SU-DHL-6 (cell line): ENCODE measurements around the gene ELL2.

Source experiments
- H2AFZ ChIP-seq: fragments of 200-600 bp; sonication (generic); 2 replicates; pipeline ENCODE4 v1.6.1; 2014; ENCODE audit warnings: low read depth, mild to moderate bottlenecking, moderate library complexity, mixed read lengths, antibody characterized with exemption, low read length; ENCODE audit not compliant: severe bottlenecking
- H3F3A ChIP-seq: fragments of 200-600 bp; shearing (Covaris generic); 2 replicates; pipeline ENCODE4 v1.6.0; 2016; ENCODE audit warnings: antibody characterized with exemption, mild to moderate bottlenecking; ENCODE audit not compliant: insufficient read depth
- H3K27ac ChIP-seq: fragments of 200-600 bp; sonication (generic); 2 replicates; pipeline ENCODE4 v1.5.1; 2016; ENCODE audit warnings: low read depth, mild to moderate bottlenecking, low read length, moderate library complexity, mixed read lengths
- H3K27me3 ChIP-seq: fragments of 200-600 bp; sonication (generic), shearing (Covaris generic); 2 replicates; pipeline ENCODE4 v1.6.0; 2014; ENCODE audit warnings: mild to moderate bottlenecking, low read length
- H3K36me3 ChIP-seq: fragments of 200-600 bp; sonication (generic); 2 replicates; pipeline ENCODE4 v1.6.1; 2014; ENCODE audit warnings: mild to moderate bottlenecking, low read length, mixed read lengths
- H3K4me2 ChIP-seq: fragments of 300-600, 200-600 bp; shearing (Covaris generic), sonication (generic); 2 replicates; pipeline ENCODE4 v1.6.0; 2014; ENCODE audit warnings: low read length, low read depth, mild to moderate bottlenecking; ENCODE audit not compliant: poor library complexity, severe bottlenecking
- H3K4me3 ChIP-seq: fragments of 200-600 bp; sonication (generic); 2 replicates; pipeline ENCODE4 v1.5.1; 2014; ENCODE audit warnings: antibody characterized with exemption, low read length, mild to moderate bottlenecking, mixed read lengths; ENCODE audit not compliant: insufficient read depth, poor library complexity, severe bottlenecking
- H3K79me2 ChIP-seq: fragments of 200-600 bp; sonication (generic); 2 replicates; pipeline ENCODE4 v1.6.1; 2014; ENCODE audit warnings: mild to moderate bottlenecking, low read length, moderate library complexity; ENCODE audit not compliant: insufficient read depth
- H3K9ac ChIP-seq: fragments of 200-600 bp; sonication (generic); 2 replicates; pipeline ENCODE4 v1.7.0; 2014; ENCODE audit warnings: mild to moderate bottlenecking, low read length
- H3K9me2 ChIP-seq: fragments of 200-600 bp; sonication (generic); replicated peaks from 2 replicates; pipeline ENCODE4 v1.6.1; 2014; ENCODE audit warnings: low read length; ENCODE audit not compliant: insufficient read depth
- H3K9me3 ChIP-seq: fragments of 200-600 bp; sonication (generic); 2 replicates; pipeline ENCODE4 v1.6.1; 2014; ENCODE audit warnings: low read length, mixed read lengths; ENCODE audit not compliant: insufficient read depth
- H4K20me1 ChIP-seq: fragments of 200-600 bp; sonication (generic); 2 replicates; pipeline ENCODE4 v1.6.1; 2014; ENCODE audit warnings: low read depth, mild to moderate bottlenecking, antibody characterized with exemption, low read length, moderate library complexity, mixed read lengths
- EZH2phosphoT487 ChIP-seq: fragments of 200-600 bp; sonication (generic), shearing (Covaris generic); conservative IDR thresholded peaks from 2 replicates; pipeline ENCODE4 v1.6.1; 2018; ENCODE audit warnings: mild to moderate bottlenecking, antibody characterized with exemption, low read length, moderate library complexity, mixed read lengths
- TF ChIP-seq, protein P1 (sequence below): fragments of 200-600 bp; sonication (generic); IDR thresholded peaks from one replicate; pipeline ENCODE4 v1.5.1; 2017; ENCODE audit warnings: antibody characterized with exemption, mild to moderate bottlenecking, low read length, moderate library complexity; ENCODE audit not compliant: insufficient read depth, poor library complexity, severe bottlenecking

The ELL2 gene

DNA sequence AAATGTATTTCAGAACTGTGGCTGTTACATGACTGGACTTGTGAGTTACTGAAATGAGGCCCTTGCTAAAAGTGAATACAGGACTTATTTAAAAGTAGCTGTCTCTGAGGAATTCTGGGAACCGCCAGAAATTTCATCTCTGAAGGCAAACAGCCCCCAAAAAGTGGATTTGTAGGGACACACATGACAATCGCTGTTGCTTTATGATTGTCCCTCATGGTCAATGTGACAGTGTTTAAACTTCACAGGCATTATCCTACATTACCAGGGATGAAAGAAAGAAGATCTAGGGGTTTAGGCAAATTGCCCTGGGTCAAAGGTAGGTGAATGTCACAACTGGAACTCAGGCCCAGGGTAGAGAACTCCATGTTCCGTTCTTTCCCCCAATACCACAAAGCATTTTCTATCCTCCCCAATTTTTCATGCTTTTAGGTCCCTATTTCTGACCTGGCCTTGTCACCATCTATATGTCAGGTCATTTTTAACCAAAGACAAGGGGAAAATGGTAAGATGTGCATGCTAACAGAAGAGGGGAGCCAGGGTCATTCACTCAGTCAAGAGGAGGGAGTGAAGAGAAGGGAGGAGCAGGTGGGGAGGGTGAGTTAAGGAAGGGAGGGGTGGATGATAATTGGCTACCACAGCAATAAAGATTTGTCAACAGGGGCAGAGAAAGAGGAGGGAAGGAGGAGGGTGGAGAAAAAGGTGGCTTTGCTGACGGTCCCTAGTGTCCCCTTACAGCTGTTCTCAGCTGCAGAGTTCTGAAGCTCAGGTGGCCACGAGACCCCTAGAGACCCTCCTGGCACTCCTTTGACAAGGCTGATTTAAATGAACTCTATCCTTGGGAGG lies 81.3 kb downstream of the ELL2 start:
- H3K9ac ChIP-seq: no peak overlapping the region
- no peaks in the 10 kb centered on the region for H3K79me2 ChIP-seq
- H3K36me3 ChIP-seq: no peaks in the 10 kb centered on the region
- no peak overlapping the region for H2AFZ ChIP-seq
- H3K9me3 ChIP-seq: no peaks in the 10 kb centered on the region
- no peak overlapping the region for H3K4me3 ChIP-seq
- TF ChIP-seq, protein P1, sequence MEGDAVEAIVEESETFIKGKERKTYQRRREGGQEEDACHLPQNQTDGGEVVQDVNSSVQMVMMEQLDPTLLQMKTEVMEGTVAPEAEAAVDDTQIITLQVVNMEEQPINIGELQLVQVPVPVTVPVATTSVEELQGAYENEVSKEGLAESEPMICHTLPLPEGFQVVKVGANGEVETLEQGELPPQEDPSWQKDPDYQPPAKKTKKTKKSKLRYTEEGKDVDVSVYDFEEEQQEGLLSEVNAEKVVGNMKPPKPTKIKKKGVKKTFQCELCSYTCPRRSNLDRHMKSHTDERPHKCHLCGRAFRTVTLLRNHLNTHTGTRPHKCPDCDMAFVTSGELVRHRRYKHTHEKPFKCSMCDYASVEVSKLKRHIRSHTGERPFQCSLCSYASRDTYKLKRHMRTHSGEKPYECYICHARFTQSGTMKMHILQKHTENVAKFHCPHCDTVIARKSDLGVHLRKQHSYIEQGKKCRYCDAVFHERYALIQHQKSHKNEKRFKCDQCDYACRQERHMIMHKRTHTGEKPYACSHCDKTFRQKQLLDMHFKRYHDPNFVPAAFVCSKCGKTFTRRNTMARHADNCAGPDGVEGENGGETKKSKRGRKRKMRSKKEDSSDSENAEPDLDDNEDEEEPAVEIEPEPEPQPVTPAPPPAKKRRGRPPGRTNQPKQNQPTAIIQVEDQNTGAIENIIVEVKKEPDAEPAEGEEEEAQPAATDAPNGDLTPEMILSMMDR: no peak
- TF ChIP-seq EZH2phosphoT487: no peak
- H3K27me3 ChIP-seq: no peaks in the 10 kb centered on the region
- H3K9me2 ChIP-seq: no peaks in the 10 kb centered on the region
- no peaks in the 10 kb centered on the region for H4K20me1 ChIP-seq
- H3K4me2 ChIP-seq: no peak overlapping the region
- no peak overlapping the region for H3K27ac ChIP-seq
- H3F3A ChIP-seq: no peaks in the 10 kb centered on the region

DNA sequence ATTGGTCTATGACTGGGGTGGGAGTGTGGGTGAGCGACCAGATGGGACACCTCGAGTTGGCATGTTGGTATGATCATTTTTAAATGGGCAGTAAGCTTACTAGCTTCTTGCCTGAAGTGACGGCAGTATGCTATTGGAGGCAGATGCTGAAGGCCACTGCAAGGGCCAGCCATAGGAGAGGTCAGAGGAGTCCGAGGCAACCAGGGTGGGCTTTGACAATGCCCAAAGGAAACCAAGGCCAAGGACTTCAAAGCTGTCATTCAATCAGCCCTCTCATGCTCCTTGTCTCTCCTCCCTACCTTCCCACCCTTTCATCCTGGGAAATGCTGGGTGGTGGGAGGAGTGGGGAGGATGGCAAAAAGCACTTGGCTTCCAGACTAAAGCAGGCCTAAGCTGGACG lies 82.0 kb downstream of the ELL2 start:
- no peak overlapping the region for H3K9ac ChIP-seq
- no peak overlapping the region for H3K4me2 ChIP-seq
- H3K36me3 ChIP-seq: no peaks in the 10 kb centered on the region
- no peaks in the 10 kb centered on the region for H3K9me3 ChIP-seq
- H3K27ac ChIP-seq: no peak overlapping the region
- H3K79me2 ChIP-seq: no peaks in the 10 kb centered on the region
- H3K4me3 ChIP-seq: no peak overlapping the region
- TF ChIP-seq EZH2phosphoT487: no peak
- TF ChIP-seq, protein P1: no peak
- H3F3A ChIP-seq: no peaks in the 10 kb centered on the region
- H2AFZ ChIP-seq: no peak overlapping the region
- H3K27me3 ChIP-seq: no peaks in the 10 kb centered on the region
- no peaks in the 10 kb centered on the region for H4K20me1 ChIP-seq
- H3K9me2 ChIP-seq: no peaks in the 10 kb centered on the region

DNA sequence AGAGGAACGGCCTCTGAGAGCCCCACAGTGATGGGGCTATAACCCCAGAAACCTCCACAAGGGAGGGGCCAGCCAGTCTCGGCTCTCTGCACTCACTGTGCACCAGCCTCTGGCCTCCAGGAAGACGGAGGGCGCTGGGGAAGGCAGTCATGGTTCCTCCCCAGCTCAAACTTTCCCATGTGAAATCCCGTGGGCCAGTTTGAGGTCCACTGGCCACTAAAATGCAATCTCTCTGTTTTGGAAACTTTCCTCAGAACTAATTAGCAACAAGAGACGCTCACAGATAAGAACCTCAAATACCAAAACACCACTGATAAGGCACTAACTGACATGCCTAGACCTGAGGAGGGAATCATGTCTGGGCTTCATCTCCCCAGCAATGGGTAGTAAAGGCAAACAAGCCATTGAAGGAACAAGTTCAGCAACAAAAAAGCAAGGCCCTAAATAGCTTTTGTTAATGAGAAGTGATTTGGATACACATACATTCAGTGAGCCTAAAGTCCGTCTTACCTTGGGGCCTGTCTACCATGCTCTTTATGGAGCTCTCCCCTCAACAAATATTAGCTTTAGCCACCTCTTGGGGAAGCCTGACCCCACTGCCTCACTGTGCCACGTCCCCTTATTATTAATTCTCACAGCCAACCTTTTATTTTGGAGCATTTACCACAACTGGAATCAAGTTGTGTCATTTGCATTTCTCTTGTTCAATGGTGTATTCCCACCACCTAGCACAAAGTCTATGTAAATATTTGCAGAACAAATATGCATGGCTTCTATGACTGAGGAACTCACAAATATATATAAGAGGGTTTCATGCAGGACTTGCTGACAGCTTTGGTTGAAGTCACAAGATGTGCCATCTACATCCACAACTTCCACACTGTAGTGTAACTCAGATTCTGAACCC lies 83.0 kb downstream of the ELL2 start:
- Histone ChIP-seq H3K27ac (no peak overlapping the region), H3K4me3 (no peak overlapping the region)

More for the DNA sequence above, 83.0 kb downstream of the ELL2 start:
- H3K27me3 ChIP-seq: no peaks in the 10 kb centered on the region
- TF ChIP-seq, protein P1: no peak
- no peak for TF ChIP-seq EZH2phosphoT487
- H3K9me2 ChIP-seq: no peaks in the 10 kb centered on the region
- H2AFZ ChIP-seq: no peak overlapping the region
- H3K9me3 ChIP-seq: no peaks in the 10 kb centered on the region
- H3F3A ChIP-seq: no peaks in the 10 kb centered on the region
- no peaks in the 10 kb centered on the region for H4K20me1 ChIP-seq
- no peaks in the 10 kb centered on the region for H3K36me3 ChIP-seq
- H3K79me2 ChIP-seq: no peaks in the 10 kb centered on the region
- no peak overlapping the region for H3K9ac ChIP-seq
- no peak overlapping the region for H3K4me2 ChIP-seq
